HepG2 (cell line): ENCODE data around the gene CYP2S1.

ENCODE experiments used
- GATA4 ChIP-seq: sonication (generic); IDR thresholded peaks from 2 replicates; pipeline ENCODE4 v1.6.1; 2016; ENCODE audit warnings: antibody characterized with exemption, low read depth, borderline replicate concordance
- MYC ChIP-seq: sonication (generic); formaldehyde crosslinking; IDR thresholded peaks from 2 replicates; pipeline ENCODE4 v1.9.0; 2021; ENCODE audit warnings: missing genetic modification reagents, borderline replicate concordance

GRCh38 chr19:41253660-41254059 lies 60.6 kb downstream of the CYP2S1 start:
- no peak for TF ChIP-seq GATA4
- no peak for TF ChIP-seq MYC (CRISPR knock-in tag)
